Subcutaneous adipose tissue (tissue), 4 donors: ENCODE results near the gene BCORL1. TPM values are rescaled to one million over a fixed set of nuclear protein-coding genes. Genes with fewer than 3 reads are reported as not detected.

Source experiments
- total RNA-seq, 4 donors: library from RNA; depleted of rRNA; stranded (reverse); fragments of >200 nt; gene quantifications; one replicate each; pipeline ENCODE4 v1.1.0, GENCODE V29; 2016
- TF ChIP-seq, protein P1 (sequence below): fragments of 450-650 bp; IDR thresholded peaks from one replicate; pipeline ENCODE4 v1.5.1; 2016; ENCODE audit warnings: low read depth, mild to moderate bottlenecking, control low read depth, antibody characterized with exemption, moderate library complexity

Gene BCORL1
- total RNA-seq, 4 donors from 2014 or later: 4.1 to 13.9 (median 4.4) TPM

DNA sequence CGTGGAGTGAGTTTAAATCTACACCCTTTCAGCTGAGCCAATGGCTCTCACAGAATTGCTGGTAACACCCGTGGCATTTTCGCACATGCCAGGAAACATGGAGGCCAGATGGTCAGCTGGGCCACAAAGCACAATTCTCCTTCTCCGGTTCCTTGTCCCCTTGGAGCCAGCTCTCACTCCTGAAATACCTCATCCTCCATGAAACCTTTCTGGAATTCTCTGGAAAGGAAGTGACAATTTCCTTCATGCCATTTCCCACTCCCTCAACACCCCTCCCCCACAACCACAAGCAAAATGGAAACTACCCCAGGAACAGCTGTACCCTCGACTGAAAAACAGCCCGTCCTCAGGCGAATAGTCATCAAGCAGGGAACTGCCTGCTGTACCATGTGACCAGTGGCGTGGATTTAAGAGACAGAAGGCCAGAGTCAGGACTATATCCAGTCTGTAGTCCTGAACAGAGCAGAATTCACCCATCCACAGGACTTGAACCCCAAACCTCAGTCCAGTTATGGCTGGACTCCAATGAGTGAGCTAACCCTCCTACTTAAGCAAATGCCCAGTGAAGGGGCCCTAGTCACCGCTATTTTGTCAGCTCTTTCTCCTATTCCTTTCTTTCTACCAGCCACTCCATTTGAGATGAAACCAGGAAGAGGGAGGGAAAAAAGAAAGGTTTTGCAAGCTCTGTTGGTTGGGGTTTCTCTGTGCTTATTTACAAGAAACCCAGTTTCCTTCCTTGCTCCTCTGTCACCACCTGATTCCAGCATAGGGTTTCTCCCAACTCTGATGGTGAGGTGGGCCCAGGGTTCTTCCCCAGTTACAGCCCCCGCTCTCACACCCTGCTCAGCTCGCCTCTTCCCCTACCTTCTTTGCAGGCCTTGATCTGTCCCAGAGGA, 103.4 kb downstream of the BCORL1 start:
- TF ChIP-seq, protein P1, sequence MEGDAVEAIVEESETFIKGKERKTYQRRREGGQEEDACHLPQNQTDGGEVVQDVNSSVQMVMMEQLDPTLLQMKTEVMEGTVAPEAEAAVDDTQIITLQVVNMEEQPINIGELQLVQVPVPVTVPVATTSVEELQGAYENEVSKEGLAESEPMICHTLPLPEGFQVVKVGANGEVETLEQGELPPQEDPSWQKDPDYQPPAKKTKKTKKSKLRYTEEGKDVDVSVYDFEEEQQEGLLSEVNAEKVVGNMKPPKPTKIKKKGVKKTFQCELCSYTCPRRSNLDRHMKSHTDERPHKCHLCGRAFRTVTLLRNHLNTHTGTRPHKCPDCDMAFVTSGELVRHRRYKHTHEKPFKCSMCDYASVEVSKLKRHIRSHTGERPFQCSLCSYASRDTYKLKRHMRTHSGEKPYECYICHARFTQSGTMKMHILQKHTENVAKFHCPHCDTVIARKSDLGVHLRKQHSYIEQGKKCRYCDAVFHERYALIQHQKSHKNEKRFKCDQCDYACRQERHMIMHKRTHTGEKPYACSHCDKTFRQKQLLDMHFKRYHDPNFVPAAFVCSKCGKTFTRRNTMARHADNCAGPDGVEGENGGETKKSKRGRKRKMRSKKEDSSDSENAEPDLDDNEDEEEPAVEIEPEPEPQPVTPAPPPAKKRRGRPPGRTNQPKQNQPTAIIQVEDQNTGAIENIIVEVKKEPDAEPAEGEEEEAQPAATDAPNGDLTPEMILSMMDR: no peak

- TF ChIP-seq, protein P1: no peak
These were observed 104.2 kb downstream of the BCORL1 start for GRCh38 chrX:130086447-130087206.

GRCh38 chrX:130090364-130090763, 107.9 kb downstream of the BCORL1 start:
- TF ChIP-seq, protein P1: no peak

- TF ChIP-seq, protein P1: no peak
These were observed 109.6 kb downstream of the BCORL1 start for GRCh38 chrX:130091980-130092522.

DNA sequence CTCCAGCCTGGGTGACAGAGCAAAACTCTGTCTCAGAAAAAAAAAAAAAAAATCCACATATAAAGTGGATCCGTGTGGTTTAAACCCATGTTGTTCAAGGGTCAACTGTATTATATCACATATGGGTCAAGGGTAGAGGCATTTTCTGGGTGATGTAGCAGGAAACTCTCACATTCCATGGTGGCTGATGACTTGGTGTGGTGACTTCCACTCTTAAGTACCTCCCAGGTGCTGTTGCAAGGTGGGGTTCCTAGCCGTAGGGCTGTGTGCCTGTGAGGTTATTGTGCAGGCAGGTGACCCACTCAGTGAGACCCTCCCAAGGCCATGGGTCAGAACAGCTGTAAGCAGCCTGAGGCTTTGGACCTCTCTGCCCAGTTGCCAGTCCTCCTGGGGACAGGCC, 110.8 kb downstream of the BCORL1 start:
- TF ChIP-seq, protein P1: no peak

DNA sequence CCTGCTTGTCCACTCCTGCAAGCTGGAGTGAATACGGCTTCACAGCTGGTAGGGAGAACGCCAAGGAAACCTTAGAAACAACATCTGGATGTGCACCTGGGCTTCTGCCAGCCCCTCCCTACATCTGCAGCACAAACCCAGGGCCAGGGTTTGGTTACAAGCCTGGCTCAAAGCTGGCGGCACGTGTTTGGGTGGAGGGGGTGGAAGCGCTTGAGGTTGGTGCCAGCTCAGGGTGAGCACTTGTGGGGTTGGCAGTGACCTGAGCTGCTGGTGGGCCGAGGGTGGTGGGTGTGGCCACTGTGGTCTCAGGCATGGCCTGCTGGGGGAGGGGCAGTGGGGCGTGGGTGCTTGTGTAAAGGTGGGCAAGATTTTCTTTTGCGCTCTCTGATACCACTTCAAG, 112.3 kb downstream of the BCORL1 start:
- TF ChIP-seq, protein P1: no peak
